CD4-positive, alpha-beta T cell treated with Interleukin-12 subunit alpha and Interleukin-12 subunit beta, for 1 hour (primary cell): ENCODE results near the gene FAM43A.
A peak's percentile ranks its signal among the peaks of the same experiment; 100 is the strongest.

Experiments
- DNase-seq: peaks from one replicate; pipeline ENCODE4 v3.0.0-alpha.2; 2020

The FAM43A gene

GRCh38 chr3:194680888-194681615 lies 4.6 kb upstream of the FAM43A start:
- no peak for DNase-seq

- DNase-seq: no peak
Observed at GRCh38 chr3:194682189-194682693, 3.4 kb upstream of the FAM43A start.

GRCh38 chr3:194682694-194683310 lies 2.9 kb upstream of the FAM43A start:
- DNase-seq: peak; percentile 77

- DNase-seq: no peak
Observed at GRCh38 chr3:194683380-194683779, 2.3 kb upstream of the FAM43A start.

DNA sequence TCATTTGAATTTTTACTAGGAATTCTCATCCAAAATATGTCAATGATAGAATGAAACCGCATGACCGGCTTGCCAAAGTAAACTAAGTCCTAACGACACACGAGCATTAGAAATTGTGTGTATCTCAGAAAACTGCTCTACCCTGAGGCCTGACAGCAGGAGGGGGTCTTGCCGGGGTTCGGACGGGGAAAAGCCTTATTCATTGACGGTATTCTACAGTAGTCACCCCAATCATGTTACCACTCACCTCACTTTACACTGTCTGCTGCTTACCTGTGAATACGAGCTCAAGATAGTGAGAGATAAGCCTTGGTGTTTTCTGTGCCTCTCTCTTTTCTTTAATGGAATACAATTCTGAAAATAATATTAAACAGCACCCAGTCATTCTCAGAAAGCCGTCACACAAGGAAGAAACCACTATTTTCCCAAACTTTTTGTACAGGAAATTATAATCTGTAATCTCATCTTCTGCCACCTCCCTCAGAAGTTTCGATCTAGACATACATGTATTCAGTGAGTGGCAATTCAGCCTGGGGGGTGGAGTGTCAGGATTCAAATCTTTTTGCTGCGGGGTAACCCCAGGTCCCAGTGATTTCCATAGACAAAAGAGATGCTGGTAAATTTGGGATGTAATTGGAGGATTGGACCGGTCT lies 492 bp upstream of the FAM43A start:
- no peak for DNase-seq

DNA sequence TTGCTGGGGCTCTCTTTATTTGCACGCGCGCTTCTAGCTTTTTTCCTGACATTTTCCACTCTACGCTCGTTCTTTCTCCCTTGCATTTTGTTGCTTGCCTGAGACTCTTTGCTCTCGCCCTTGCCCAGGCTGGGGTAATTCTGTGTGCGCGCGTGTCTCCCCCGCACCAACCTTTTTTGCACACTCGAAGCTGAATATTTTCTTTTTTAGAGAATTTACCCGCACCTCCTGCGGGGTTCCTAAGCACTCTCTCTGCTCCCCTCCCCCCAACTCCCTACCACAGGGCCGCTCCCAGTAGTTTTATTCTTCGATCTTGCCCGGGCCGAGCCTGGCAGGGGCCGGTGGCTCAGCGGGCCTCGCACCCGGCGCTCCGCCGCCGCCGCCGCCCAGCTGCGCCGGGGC lies 732 bp downstream of the FAM43A start:
- no peak for DNase-seq

DNA sequence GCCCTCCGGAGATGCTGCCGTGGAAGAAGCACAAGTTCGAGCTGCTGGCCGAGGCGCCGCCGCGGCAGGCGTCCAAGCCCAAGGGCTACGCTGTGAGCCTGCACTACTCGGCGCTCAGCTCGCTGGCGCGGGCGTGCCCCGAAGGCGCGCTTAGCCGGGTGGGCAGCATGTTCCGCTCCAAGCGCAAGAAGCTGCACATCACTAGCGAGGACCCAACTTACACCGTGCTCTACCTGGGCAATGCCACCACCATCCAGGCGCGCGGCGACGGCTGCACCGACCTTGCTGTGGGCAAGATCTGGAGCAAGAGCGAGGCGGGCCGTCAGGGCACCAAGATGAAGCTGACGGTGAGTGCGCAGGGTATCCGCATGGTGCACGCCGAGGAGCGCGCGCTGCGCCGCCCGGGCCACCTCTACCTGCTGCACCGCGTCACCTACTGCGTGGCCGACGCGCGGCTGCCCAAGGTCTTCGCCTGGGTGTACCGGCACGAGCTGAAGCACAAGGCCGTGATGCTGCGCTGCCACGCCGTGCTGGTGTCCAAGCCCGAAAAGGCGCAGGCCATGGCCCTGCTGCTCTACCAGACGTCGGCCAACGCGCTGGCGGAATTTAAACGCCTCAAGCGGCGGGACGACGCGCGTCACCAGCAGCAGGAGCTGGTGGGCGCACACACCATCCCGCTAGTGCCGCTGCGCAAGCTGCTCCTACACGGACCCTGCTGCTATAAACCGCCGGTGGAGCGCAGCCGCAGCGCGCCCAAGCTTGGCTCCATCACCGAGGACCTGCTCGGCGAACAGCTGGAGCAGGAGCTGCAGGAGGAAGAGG lies 1.3 kb downstream of the FAM43A start:
- DNase-seq: peak; percentile 21

DNA sequence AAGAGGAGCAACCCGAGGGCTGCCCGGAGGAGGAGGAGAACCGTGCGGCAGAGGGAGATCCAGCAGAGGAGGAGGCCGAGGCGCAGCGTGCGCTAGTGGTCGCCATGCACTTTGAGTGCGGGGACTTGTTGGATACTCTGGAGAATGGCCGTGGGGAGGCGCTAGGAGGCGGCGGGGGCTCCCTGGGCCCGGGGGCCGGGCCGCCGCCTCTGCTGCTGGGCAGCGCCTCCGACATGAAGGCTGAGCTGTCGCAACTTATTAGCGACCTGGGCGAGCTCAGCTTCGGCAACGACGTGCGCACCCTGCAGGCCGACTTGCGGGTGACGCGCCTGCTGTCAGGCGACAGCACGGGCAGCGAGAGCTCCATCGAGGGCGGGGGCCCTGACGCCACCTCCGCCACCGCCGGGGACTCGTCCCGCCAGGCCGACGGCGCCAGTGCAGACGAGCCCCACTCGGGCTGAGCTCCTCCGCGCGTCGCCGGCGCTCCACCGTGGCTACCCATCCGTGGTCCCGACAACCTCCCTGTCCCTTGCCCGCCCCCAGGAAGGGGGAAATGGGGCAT lies 2.0 kb downstream of the FAM43A start:
- DNase-seq: peak; percentile 75

GRCh38 chr3:194688200-194688740 lies 2.6 kb downstream of the FAM43A start:
- peak; percentile 32 for DNase-seq

DNA sequence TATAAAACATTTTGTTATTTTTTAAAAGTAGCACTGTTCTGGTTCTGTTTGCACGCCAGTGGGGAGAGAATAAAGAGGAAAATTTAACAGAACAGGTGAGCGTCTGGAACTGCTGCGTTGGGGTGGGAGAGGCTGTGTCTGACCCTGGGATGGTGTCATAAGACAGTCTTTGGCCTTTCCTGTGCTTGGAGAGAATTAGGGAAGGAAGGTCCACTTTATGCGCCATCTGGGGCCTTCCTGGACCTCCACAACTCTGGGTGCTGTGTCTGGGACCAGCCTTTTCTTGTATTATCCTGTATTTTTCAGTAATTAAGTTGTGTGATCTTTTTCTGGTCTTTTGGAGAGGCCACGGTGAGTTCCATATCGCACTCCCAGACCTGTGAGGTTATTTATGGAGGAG lies 3.3 kb downstream of the FAM43A start:
- no peak for DNase-seq

- no peak for DNase-seq
Observed at GRCh38 chr3:194689493-194689944, 3.8 kb downstream of the FAM43A start.

GRCh38 chr3:194690501-194691372 lies 5.1 kb downstream of the FAM43A start:
- no peak for DNase-seq

- no peak for DNase-seq
Observed at GRCh38 chr3:194691481-194692283, 6.0 kb downstream of the FAM43A start.

- DNase-seq: no peak
Observed at GRCh38 chr3:194696702-194697101, 11.0 kb downstream of the FAM43A start.

- DNase-seq: no peak
Observed at GRCh38 chr3:194702545-194702944, 16.9 kb downstream of the FAM43A start.

- DNase-seq: no peak
Observed at GRCh38 chr3:194705227-194705626, 19.5 kb downstream of the FAM43A start.

DNA sequence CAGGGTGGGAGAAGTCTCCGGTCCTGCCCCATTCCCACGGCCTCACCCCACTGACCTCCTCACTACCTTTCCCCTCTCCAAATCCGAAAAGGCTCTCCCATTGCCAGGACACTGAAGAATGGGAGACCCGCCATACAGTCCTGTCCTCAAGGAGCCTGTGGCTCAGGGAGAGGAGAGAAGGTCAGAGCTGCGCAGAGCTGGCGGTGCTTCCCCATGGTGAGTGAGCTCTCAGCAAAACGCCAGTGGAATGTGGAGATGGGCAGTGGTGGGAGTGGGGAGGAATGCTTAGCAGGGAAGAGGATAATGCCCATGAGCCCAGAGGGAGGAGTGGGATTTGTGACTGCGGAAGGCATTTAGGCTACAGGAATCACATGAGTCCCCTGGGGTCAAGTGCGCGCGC lies 20.1 kb downstream of the FAM43A start:
- no peak for DNase-seq

- DNase-seq: no peak
Observed at GRCh38 chr3:194707147-194707540, 21.5 kb downstream of the FAM43A start.

GRCh38 chr3:194711286-194711685 lies 25.6 kb downstream of the FAM43A start:
- no peak for DNase-seq

DNA sequence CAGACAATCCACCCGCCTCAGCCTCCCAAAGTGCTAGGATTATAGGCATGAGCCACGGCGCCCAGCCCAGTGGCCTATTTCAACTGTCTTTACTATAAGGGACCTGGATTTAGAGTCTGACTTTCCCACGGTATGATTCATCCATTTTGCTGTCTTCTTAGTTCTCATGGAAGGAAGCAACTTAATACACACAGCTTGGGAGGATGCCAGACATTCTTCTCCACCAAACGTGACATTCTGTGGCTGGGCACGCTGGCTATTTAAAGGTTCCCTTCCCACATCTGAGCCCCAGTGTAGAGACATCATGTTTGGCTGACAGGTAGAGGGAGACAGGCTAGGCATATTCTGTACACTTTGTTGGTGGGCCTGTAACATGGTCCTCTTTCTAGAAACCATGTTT lies 26.2 kb downstream of the FAM43A start:
- no peak for DNase-seq
